HG02798 (cell line): ENCODE measurements around the gene CSNK1D.
"Not testable (repeated sequence)": the region's sequence is repeated elsewhere in the genome, so short reads cannot be mapped to it uniquely, and the experiment has no call there.

Source experiments
- ATAC-seq: cut with Tn5 transposase; IDR thresholded peaks from one replicate; pipeline ENCODE4 v1.9.1; 2021; ENCODE audit warnings: mild to moderate bottlenecking; ENCODE audit not compliant: unreplicated experiment, poor library complexity

Gene CSNK1D

GRCh38 chr17:82218349-82219075 lies 55.0 kb downstream of the CSNK1D start:
- no peak for ATAC-seq

GRCh38 chr17:82217530-82218204 lies 55.8 kb downstream of the CSNK1D start:
- no peak for ATAC-seq

- ATAC-seq, result no peak
Observed at GRCh38 chr17:82217120-82217529, 56.4 kb downstream of the CSNK1D start.

DNA sequence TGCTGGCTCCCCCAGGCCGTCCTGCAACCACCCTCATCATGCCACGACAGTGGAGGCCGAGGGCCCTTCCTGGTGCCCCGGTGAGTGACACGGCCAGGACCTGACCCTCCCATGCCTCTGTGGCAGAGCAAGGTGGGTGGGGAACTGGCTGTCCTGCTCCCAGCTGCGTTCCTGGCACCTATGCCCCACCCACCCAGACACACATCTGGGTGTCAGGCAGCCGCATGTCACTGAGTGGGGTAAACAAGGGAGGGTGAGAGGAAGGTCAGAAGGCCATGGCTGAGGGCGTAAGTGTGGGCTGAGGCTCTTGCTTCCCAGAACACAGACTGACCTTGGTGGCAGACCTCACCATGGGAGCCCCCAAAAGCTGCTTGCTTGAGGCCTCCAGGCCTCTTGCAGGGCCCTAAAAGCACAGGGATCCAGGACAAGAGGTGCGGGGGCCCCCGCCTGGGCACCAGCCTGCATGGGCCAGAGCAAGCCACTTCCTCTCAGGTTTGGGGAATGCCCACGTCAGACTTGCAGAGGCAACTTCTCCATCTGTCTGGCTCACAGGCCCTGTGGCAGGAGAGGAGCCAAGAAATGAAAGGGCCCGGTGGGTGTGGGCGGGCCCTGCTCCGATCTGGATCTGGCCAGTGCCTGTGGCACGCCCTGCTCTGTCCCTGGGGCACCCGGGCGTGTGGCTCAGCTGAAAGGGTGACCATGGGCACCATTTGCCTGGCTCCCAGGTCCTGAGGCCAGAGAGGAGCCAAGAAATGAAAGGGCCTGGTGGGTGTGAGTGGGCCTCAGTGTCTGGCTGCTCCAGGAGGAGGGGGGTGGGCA lies 57.0 kb downstream of the CSNK1D start:
- ATAC-seq, result peak; percentile 30

- no peak for ATAC-seq
Observed at GRCh38 chr17:82215972-82216300, 57.6 kb downstream of the CSNK1D start.

DNA sequence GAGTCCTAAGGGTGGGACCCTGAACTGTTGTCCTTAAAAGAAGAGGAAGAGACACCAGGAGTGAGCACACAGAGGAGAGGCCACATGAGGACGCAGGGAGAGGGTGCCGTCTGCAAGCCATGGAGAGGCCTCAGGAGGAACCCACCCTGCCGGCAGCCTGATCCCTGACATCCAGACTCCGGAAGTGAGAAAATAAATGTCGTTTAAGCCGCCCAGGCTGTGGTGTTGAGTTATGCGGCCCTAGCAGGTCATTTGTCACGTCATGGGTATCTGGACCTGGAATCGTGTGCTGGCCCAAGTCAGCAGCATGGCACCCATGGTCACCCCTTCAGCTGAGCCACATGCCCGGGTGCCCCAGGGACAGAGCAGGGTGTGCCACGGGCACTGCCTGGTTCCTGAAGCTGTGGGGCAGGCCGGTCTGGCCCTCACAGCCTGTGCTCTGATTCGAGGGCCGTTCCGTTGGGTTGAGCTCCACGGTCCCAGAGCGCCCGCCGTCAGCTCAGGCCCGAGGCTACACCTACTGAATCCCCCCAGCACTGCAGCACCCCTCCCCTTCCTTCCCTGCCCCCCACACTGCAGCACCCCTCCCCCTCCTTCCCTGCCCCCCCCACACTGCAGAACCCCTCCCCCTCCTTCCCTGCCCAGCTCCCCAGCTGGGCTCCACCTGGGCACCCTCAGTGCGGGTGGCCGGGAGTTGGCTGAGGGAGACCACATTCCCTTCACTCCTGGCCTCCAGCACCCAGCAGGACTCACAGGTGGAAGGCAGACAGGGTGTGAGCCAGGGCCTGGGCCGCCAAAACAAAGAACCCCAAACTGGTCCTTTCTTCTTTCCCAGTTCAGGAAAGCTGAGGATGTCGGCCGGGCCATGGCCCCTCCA lies 58.2 kb downstream of the CSNK1D start:
- ATAC-seq, result no peak

- ATAC-seq, result no peak
Observed at GRCh38 chr17:82214012-82214628, 59.4 kb downstream of the CSNK1D start.

DNA sequence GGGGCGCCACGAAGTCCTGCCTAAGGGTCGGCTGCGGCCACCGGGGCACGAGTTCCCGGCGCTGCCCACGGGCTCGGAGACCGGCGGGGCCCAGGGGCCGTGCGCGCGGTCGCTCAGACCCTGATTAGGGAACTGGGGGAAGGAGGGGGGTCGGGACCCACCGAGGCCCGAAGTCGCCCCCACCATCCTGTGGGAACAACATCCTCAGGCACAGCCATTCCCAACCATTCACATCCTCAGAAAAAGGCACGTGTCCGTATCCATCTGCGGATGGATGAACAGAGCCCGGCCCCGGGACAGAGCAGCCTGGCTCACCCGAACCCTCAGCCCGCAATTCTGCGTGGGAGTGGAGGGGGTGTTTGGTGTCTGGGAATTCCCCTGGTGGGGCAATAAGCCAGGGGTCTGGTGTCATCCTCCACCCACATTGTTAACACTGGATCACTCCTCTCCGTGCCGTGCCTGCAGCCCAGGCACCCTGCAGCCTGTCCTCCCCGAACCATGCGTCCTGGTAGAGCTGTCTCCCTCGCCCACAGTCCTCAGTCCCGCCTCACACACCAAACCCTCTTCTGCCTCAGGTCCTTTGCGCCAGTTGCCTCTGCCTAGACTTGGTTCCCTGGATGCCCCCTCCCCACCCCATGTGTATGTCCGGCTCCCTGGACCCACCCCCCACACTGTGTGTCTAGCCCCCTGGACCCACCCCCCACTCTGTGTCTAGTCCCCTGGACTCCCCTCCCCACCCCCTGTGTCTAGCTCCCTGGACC lies 60.1 kb downstream of the CSNK1D start:
- ATAC-seq, result peak; percentile 13

DNA sequence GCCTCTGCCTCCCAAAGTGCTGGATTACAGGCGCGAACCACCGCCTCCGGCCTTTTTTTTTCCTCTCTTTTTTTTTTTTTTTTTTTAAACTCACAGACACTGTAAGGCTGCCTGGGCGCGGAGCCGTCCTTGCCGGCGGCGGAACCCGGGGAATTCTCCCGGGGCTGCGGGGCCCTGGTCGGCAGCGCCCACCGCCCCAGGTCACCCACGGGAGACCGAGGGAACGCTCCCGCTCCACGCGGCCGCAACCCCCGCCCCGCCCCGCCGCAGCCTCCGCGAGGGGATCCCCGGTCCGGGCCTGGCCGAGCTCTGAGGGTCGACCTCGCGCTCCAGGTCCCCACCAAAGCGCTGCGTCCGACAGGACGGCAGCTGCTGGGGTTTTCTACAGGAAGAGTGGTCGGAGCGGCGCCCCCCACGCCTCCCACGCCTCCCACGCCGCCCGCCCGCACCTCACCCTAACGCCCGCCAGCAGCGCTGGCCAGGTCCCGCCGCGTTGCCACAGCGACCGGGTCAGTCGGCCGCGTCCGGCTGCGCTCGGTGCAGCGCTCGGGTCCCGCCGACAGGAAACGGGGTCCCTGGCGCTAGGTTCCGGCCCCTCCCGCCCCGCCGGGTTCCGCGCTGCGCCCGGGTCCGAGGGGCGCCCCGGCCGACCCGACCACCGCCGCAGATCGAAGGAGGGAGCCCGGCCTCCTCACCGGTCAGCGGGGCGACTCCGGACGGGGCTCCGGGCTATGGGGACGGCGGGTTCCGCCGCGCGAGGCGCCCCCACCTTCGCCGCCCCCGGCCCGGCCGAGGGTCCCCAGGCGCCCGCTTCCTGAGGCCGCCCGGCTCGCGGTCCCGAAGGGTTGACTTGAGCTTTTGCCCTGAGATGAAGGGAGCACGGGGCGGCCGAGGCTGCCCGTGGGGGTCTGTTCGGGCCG lies 60.9 kb downstream of the CSNK1D start, which contains the start of gene CCDC57:
Gene CCDC57 (minus strand): TSS at position 512 of the 920 bp plus-strand sequence. CDS start 10,898 bp downstream, outside the sequence.
- peak; percentile 72 for ATAC-seq

GRCh38 chr17:82210655-82211054 lies 62.8 kb downstream of the CSNK1D start:
- ATAC-seq, result not testable (repeated sequence)

GRCh38 chr17:82205720-82206508 lies 67.6 kb downstream of the CSNK1D start:
- ATAC-seq, result peak; percentile 78

- no peak for ATAC-seq
Observed at GRCh38 chr17:82204831-82205719, 68.4 kb downstream of the CSNK1D start.

DNA sequence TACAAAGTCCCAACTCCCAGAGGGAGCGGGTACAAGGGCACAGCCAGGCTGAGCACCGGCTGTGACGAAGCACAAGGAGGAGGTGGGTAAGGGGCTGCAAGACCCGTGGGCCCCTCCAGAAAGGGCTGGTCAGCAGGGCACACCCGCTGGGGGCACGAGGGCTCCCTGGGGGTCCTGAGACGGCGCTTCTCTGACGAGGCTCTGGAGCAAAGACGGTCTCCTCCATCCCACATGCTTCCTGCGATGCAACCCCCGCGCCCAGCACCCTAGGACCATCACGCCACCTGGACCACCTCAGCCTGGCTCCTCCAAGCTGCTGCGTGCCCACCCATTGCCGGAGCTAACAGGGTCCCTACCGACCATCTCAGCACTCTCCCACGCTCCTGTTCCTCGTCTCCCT lies 69.6 kb downstream of the CSNK1D start:
- no peak for ATAC-seq

- ATAC-seq, result no peak
Observed at GRCh38 chr17:82202981-82203380, 70.5 kb downstream of the CSNK1D start.

DNA sequence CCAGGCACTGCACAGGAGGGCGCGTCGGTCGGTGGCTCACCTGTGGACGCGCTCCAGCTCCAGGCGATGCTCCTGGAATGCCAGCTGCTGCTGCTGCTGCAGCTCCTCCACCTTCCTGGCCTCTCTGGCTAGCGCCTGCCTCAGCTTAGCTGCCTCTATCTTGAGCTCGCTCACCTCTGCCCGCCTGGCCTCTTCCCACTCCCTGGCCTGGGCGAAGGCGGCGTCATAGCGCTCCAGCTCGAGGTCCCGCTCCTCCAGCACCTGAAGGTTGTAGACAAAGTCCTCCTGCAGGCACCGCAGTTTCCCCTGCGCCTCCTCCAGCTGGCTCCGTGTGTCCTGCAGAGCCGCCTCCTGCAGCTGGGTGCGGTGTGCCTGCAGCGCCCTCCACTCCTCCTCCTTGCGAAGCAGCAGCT lies 72.0 kb downstream of the CSNK1D start:
- ATAC-seq, result no peak
